ENCODE results near the gene RAB38. TPM values are rescaled to one million over a fixed set of nuclear protein-coding genes. Genes with fewer than 3 reads are reported as not detected.
A peak's percentile ranks its signal among the peaks of the same experiment; 100 is the strongest.

Gene RAB38
- polyA plus RNA-seq, 3 donors from 2014 or later: 7.0 to 11.8 (median 11.5) TPM

GRCh38 chr11:88183233-88183632 is 8.0 kb upstream of the RAB38 start:
- Mint-ChIP-seq H3K4me3 (no peak overlapping the region), H3K4me1 (peaks cover 18 to 19% of the 10 kb centered on the region in 2 donors), H3K27ac (no peak overlapping the region), H3K9me3 (peaks cover 0 to 3% (median 0%) of the 10 kb centered on the region in 6 donors), H3K36me3 (peaks cover 4 to 10% (median 9%) of the 10 kb centered on the region in 3 donors), H3K27me3 (ENCODE audit: low read depth in 3 of 3) (no peaks in the 10 kb centered on the region)
- no peak for DNase-seq

GRCh38 chr11:88181776-88182175 is 6.5 kb upstream of the RAB38 start:
- Mint-ChIP-seq H3K4me1 (peaks cover 26 to 29% of the 10 kb centered on the region in 2 donors), H3K4me3 (no peak overlapping the region), H3K27me3 (ENCODE audit: low read depth in 3 of 3) (no peaks in the 10 kb centered on the region), H3K27ac (no peak overlapping the region), H3K9me3 (peaks cover 0 to 3% (median 0%) of the 10 kb centered on the region in 6 donors), H3K36me3 (peaks cover 3 to 4% (median 4%) of the 10 kb centered on the region in 3 donors)
- no peak for DNase-seq

- Mint-ChIP-seq H3K36me3 (peaks cover 0 to 4% (median 3%) of the 10 kb centered on the region in 3 donors), H3K4me1 (peaks cover 33 to 37% of the 10 kb centered on the region in 2 donors), H3K27me3 (ENCODE audit: low read depth in 3 of 3) (no peaks in the 10 kb centered on the region), H3K27ac (peak overlapping the region in 1 of 6 donors; percentile 68), H3K4me3 (no peak overlapping the region), H3K9me3 (peaks cover 0 to 3% (median 0%) of the 10 kb centered on the region in 6 donors)
- no peak for DNase-seq
These were observed 4.9 kb upstream of the RAB38 start for GRCh38 chr11:88179971-88180629.

GRCh38 chr11:88179141-88179540 is 3.9 kb upstream of the RAB38 start:
- H3K27me3 Mint-ChIP-seq (ENCODE audit: low read depth in 3 of 3): peaks cover 0 to 3% (median 0%) of the 10 kb centered on the region in 3 donors
- H3K4me1 Mint-ChIP-seq: peaks cover 41 to 47% of the 10 kb centered on the region in 2 donors
- H3K27ac Mint-ChIP-seq: peak overlapping the region; percentile 12 to 82 (median 50)
- peaks cover 0 to 4% (median 3%) of the 10 kb centered on the region in 3 donors for H3K36me3 Mint-ChIP-seq
- H3K9me3 Mint-ChIP-seq: peaks cover 0 to 3% (median 0%) of the 10 kb centered on the region in 6 donors
- DNase-seq: peak; percentile 22 to 31 (median 27)
- peak overlapping the region; percentile 3 to 62 (median 36) for H3K4me3 Mint-ChIP-seq

GRCh38 chr11:88178191-88178590 is 2.9 kb upstream of the RAB38 start:
- peaks cover 0 to 3% (median 0%) of the 10 kb centered on the region in 3 donors for H3K27me3 Mint-ChIP-seq (ENCODE audit: low read depth in 3 of 3)
- peaks cover 48 to 56% of the 10 kb centered on the region in 2 donors for H3K4me1 Mint-ChIP-seq
- peak overlapping the region in 2 of 6 donors; percentile 32 to 68 for H3K27ac Mint-ChIP-seq
- DNase-seq: no peak
- no peaks in the 10 kb centered on the region for H3K36me3 Mint-ChIP-seq
- no peaks in the 10 kb centered on the region for H3K9me3 Mint-ChIP-seq
- no peak overlapping the region for H3K4me3 Mint-ChIP-seq

GRCh38 chr11:88175569-88176075 is 379 bp upstream of the RAB38 start:
- Mint-ChIP-seq H3K4me1 (peaks cover 48 to 58% of the 10 kb centered on the region in 2 donors), H3K9me3 (no peaks in the 10 kb centered on the region), H3K4me3 (peak overlapping the region; percentile 84 to 92 (median 85)), H3K27me3 (ENCODE audit: low read depth in 3 of 3) (peaks cover 0 to 3% (median 0%) of the 10 kb centered on the region in 3 donors), H3K36me3 (peaks cover 0 to under 1% (median 0%) of the 10 kb centered on the region in 3 donors), H3K27ac (peak overlapping the region in 4 of 6 donors; percentile 28 to 79 (median 61))
- DNase-seq: peak; percentile 15 to 30 (median 24)

GRCh38 chr11:88173956-88174355 is 1.3 kb downstream of the RAB38 start:
- H3K36me3 Mint-ChIP-seq: peaks cover 0 to 4% (median 0%) of the 10 kb centered on the region in 3 donors
- H3K27me3 Mint-ChIP-seq (ENCODE audit: low read depth in 3 of 3): peaks cover 0 to 3% (median 3%) of the 10 kb centered on the region in 3 donors
- no peak for DNase-seq
- H3K27ac Mint-ChIP-seq: peak overlapping the region in 1 of 6 donors; percentile 79
- peak overlapping the region; percentile 84 to 92 (median 85) for H3K4me3 Mint-ChIP-seq
- H3K9me3 Mint-ChIP-seq: no peaks in the 10 kb centered on the region
- peaks cover 45 to 59% of the 10 kb centered on the region in 2 donors for H3K4me1 Mint-ChIP-seq

GRCh38 chr11:88171982-88172381 is 3.3 kb downstream of the RAB38 start:
- Mint-ChIP-seq H3K9me3 (no peaks in the 10 kb centered on the region), H3K27ac (no peak overlapping the region)

GRCh38 chr11:88170673-88171072 is 4.6 kb downstream of the RAB38 start:
- no peak overlapping the region for H3K4me3 Mint-ChIP-seq
- peaks cover 0 to 15% (median 0%) of the 10 kb centered on the region in 3 donors for H3K36me3 Mint-ChIP-seq
- peaks cover 27 to 41% of the 10 kb centered on the region in 2 donors for H3K4me1 Mint-ChIP-seq
- DNase-seq: no peak
- H3K9me3 Mint-ChIP-seq: no peaks in the 10 kb centered on the region
- peaks cover 0 to 3% (median 3%) of the 10 kb centered on the region in 3 donors for H3K27me3 Mint-ChIP-seq (ENCODE audit: low read depth in 3 of 3)
- H3K27ac Mint-ChIP-seq: no peak overlapping the region

More at GRCh38 chr11:88171982-88172381, 3.3 kb downstream of the RAB38 start:
- peaks cover 30 to 45% of the 10 kb centered on the region in 2 donors for H3K4me1 Mint-ChIP-seq
- H3K36me3 Mint-ChIP-seq: peaks cover 0 to 12% (median 0%) of the 10 kb centered on the region in 3 donors
- H3K4me3 Mint-ChIP-seq: no peak overlapping the region
- peaks cover 0 to 3% (median 3%) of the 10 kb centered on the region in 3 donors for H3K27me3 Mint-ChIP-seq (ENCODE audit: low read depth in 3 of 3)
- DNase-seq: no peak

- DNase-seq: no peak
- no peaks in the 10 kb centered on the region for H3K9me3 Mint-ChIP-seq
- peaks cover 0 to 15% (median 0%) of the 10 kb centered on the region in 3 donors for H3K36me3 Mint-ChIP-seq
- peaks cover 0 to 3% (median 3%) of the 10 kb centered on the region in 3 donors for H3K27me3 Mint-ChIP-seq (ENCODE audit: low read depth in 3 of 3)
- peaks cover 21 to 35% of the 10 kb centered on the region in 2 donors for H3K4me1 Mint-ChIP-seq
- no peak overlapping the region for H3K4me3 Mint-ChIP-seq
- no peak overlapping the region for H3K27ac Mint-ChIP-seq
These were observed 5.4 kb downstream of the RAB38 start for GRCh38 chr11:88169881-88170280.

- no peak for DNase-seq
- no peak overlapping the region for H3K4me3 Mint-ChIP-seq
- H3K36me3 Mint-ChIP-seq: peaks cover 0 to 15% (median 0%) of the 10 kb centered on the region in 3 donors
- peaks cover 0 to 3% (median 0%) of the 10 kb centered on the region in 3 donors for H3K27me3 Mint-ChIP-seq (ENCODE audit: low read depth in 3 of 3)
- H3K9me3 Mint-ChIP-seq: no peaks in the 10 kb centered on the region
- peaks cover 17 to 31% of the 10 kb centered on the region in 2 donors for H3K4me1 Mint-ChIP-seq
- H3K27ac Mint-ChIP-seq: no peak overlapping the region
These were observed 5.8 kb downstream of the RAB38 start for GRCh38 chr11:88169471-88169870.

- peaks cover 0 to 16% (median 0%) of the 10 kb centered on the region in 3 donors for H3K36me3 Mint-ChIP-seq
- H3K27me3 Mint-ChIP-seq (ENCODE audit: low read depth in 3 of 3): peaks cover 0 to 3% (median 0%) of the 10 kb centered on the region in 3 donors
- H3K27ac Mint-ChIP-seq: no peak overlapping the region
- H3K9me3 Mint-ChIP-seq: no peaks in the 10 kb centered on the region
- peaks cover 7 to 16% of the 10 kb centered on the region in 2 donors for H3K4me1 Mint-ChIP-seq
- H3K4me3 Mint-ChIP-seq: no peak overlapping the region
- no peak for DNase-seq
These were observed 7.4 kb downstream of the RAB38 start for GRCh38 chr11:88167853-88168252.

- H3K36me3 Mint-ChIP-seq: peaks cover 4 to 23% (median 5%) of the 10 kb centered on the region in 3 donors
- DNase-seq: no peak
- peaks cover 7 to 13% of the 10 kb centered on the region in 2 donors for H3K4me1 Mint-ChIP-seq
- H3K27me3 Mint-ChIP-seq (ENCODE audit: low read depth in 3 of 3): peaks cover 0 to 2% (median 0%) of the 10 kb centered on the region in 3 donors
- H3K27ac Mint-ChIP-seq: no peak overlapping the region
- no peak overlapping the region for H3K4me3 Mint-ChIP-seq
- no peaks in the 10 kb centered on the region for H3K9me3 Mint-ChIP-seq
These were observed 10.2 kb downstream of the RAB38 start for GRCh38 chr11:88164806-88165585.

Data from immature natural killer cell (primary cell).